GM21737 (cell line): ENCODE measurements around the gene HJV.
A peak's percentile ranks its signal among the peaks of the same experiment; 100 is the strongest.

Experiments
- ATAC-seq: cut with Tn5 transposase; IDR thresholded peaks from one replicate; pipeline ENCODE4 v1.9.1; 2021; ENCODE audit warnings: mild to moderate bottlenecking, moderate library complexity; ENCODE audit not compliant: unreplicated experiment

HJV gene

DNA sequence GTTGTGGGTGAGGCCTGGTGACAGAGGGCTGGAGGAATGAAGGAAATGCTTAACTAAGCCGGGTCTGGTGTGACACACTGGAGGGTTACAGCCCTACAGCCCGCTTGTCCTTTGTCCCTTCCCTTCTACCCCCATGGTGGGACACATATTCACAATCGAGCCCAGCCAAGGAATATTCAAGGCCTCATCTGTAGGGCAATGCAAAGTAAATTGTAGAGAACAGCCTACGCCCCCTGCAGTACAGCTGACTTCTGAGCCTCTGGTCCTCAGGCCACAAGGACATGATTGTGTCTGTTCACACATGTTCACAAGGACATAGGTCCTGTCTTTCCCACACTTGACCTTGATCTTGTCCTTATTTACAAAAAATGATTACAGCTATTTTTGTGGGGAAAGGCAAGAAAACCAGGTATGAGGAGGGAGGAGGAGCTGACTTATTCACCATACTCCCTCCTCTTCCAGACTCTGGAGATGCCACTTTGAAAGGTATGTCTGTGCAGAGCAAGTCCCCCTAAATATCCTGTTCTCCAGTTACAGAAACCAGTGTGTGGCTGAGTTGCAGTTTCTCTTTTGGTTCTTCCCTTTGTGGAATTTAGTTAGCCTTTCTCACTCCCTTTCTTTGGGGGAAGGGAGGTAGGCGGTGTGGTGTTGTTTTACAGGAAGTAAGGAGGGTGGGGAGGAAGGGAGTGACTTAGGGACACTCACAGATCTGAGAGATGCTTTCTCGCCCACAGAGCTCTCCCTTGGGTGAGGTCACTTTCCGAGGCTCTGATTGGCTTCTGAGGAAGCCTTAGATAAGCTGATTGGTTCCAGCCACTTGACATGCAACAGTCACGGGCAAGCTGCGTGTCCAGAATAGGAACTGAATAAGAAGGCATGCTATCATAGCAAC, 42.4 kb downstream of the HJV start:
- peak; percentile 87 for ATAC-seq

DNA sequence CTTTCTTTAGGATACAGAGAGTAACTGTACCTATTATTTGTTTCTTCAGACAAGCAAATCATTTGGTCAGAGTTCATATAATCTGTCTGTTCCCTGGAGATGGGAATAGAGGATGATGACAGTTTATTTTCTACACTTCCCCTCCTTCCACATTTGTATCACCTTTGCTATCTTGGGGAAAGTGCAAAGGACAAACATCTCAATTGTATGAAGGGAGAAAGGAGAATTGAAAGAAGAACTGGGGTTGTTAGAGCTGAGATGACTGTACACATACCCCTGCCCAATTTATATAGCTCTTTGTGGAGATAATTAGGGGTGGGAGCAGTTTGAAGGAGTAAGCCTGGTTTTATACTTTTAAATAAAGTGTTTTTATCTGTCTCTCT, 43.1 kb downstream of the HJV start:
- no peak for ATAC-seq

DNA sequence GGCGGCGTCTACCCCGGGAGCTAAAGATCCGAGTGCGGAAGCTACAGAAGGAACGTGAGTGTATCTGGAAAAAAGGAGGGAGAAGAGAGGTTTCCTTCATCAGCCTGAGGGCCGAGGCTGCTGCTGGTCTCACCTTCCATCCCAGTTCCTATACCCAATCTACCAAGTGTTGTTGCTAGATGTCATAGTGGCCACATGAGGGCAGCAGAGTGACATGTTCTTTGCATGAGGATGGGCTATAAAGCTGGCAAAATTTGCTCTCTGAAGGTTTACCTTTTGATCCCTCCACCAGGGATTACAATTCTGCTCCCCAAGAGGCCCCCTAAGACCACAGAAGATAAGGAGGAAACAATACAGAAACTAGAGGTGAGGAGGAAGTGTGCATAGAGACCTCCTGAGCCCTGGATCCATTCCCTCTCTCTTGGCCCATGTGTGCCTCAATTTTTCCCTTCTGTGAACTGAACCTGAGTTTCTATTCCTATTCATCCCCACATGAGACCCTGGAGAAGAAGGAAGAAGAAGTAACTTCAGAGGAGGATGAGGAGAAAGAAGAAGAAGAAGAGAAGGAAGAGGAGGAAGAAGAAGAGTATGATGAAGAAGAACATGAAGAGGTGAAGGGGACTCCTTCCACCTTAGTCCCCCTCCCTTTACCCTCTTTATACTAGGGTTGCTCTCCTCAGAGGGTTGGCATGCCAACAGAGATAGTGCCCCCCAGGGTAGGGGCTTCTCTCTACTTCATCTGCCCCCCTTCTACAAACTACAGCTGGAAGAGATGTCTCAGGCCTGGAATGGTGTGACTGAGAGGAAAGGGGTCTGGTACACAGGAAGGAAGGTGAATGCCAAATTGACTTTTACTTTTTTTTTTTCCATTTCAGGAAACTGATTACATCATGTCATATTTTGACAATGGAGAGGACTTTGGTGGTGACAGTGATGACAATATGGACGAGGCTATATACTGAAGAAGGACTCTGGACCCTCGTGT, 43.8 kb downstream of the HJV start:
- no peak for ATAC-seq

DNA sequence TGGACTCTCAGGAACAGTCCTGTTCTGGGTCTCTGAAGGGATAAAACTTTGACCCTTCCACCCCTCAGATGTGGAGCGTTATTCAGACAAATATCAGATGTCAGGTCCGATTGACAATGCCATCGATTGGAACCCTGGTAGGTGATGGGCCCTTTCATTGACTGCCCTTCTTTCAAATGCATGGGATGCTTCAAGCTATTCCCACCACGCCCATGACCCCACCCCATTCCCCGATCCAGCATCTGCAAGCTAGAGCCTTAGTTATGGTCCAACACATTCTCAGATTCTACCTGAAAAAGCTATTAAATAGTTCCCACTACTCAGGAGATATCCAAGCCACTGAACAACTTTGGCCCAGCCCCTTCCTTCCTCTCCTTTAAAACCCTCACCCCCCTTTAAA, 44.5 kb downstream of the HJV start:
- no peak for ATAC-seq

DNA sequence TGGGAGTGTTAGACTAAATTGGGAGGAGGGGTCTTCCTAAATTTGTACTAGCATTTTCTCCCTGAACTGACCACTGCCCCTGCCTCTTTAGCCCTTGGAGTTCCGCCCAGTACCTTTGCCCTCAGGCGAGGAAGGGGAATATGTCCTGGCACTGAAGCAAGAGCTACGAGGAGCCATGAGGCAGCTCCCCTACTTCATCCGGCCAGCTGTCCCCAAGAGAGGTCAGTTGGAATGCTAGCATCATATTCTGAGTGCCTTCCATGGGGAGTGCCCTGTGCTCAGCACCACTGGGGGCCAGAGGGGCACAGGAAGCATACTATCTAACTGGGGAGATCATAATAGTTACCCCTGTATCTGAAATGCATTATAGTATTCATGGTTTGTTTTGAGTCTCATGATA, 46.3 kb downstream of the HJV start:
- ATAC-seq = no peak

DNA sequence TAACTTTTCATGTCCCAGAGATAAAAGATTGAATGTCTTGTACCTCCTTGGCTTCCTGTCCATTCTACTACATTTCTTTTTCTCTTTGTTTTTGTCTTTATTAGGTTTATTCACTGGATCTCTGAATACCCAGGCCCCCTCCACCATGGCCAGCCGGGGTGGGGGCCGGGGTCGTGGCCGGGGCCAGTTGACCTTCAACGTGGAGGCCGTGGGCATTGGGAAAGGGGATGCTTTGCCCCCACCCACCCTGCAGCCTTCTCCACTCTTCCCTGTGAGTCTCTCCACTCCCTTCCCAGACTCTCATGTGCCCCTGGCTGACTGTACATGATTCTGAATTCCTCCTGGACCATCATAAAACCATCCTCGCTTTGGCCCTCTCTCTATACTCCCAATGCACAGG, 46.8 kb downstream of the HJV start:
- no peak for ATAC-seq

DNA sequence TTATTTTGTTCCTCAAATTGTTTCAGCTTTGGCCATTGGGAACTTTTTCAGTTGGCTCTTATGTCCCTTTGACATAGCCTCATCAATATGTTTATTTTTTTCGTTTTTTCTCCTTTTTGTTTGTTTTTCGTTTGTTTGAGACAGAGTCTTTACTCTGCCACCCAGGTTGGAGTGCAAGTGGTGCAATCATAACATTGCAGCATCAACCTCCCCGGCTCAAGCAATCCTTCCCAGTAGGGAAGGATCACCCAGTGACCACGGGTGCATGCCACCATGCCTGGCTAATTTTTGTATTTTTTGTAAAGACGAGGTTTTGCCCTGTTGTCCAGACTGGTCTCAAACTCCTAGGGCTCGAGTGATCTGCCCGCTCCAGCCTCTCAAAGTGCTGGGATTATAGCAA, 49.0 kb downstream of the HJV start:
- ATAC-seq = no peak
